Right lobe of liver (tissue), 6 donors: Measurements from ENCODE around the gene PTPN4. TPM values are rescaled to one million over a fixed set of nuclear protein-coding genes. Genes with fewer than 3 reads are reported as not detected.
A peak's percentile ranks its signal among the peaks of the same experiment; 100 is the strongest.

ENCODE experiments used
- ATAC-seq, 4 donors: fragments of 200-7000 bp; cut with Tn5 transposase; one replicate each; pipeline ENCODE4 v1.9.1; 2020; ENCODE audit warnings: mild to moderate bottlenecking in 4 of 4, moderate library complexity in 4 of 4
- DNase-seq, 3 donors: peaks; one replicate each; pipeline ENCODE4 v3.0.0-alpha.2; 2020
- H3K27ac ChIP-seq, 3 donors: fragments of 200-600 bp; one replicate each; pipeline ENCODE4 v1.8.0; 2022
- H3K27me3 ChIP-seq, 2 donors: fragments of 200-600 bp; one replicate each; pipeline ENCODE4 v1.8.0; 2022
- H3K36me3 ChIP-seq, 4 donors: fragments of 200-600 bp; sonication (generic) in 1 of 4; one replicate each; pipeline versions ENCODE4 v1.5.1 to v1.8.0; 2017 to 2022; ENCODE audit warnings: control low read depth in 1 of 4
- H3K4me1 ChIP-seq, 4 donors: fragments of 200-600 bp; sonication (generic) in 1 of 4; one replicate each; pipeline versions ENCODE4 v1.5.1 to v1.8.0; 2017 to 2022; ENCODE audit warnings: control low read depth in 1 of 4
- H3K4me3 ChIP-seq, 3 donors: fragments of 200-600 bp; one replicate each; pipeline ENCODE4 v1.8.0; 2022
- H3K9me3 ChIP-seq, 4 donors: fragments of 200-600 bp; sonication (generic) in 1 of 4; one replicate each; pipeline versions ENCODE4 v1.5.1 to v1.8.0; 2017 to 2022; ENCODE audit warnings: control low read depth in 1 of 4
- CTCF ChIP-seq, 4 donors: fragments of 200-600 bp in 3 of 4; fragments of 450-650 bp in 1 of 4; IDR thresholded peaks; one replicate each; pipeline versions ENCODE4 v1.5.1 to v1.8.0; 2016 to 2022; ENCODE audit warnings: antibody characterized with exemption in 4 of 4, mild to moderate bottlenecking in 2 of 4
- POLR2A ChIP-seq: fragments of 450-650 bp; IDR thresholded peaks from one replicate; pipeline ENCODE4 v1.6.1; 2017; ENCODE audit warnings: antibody characterized with exemption, mild to moderate bottlenecking
- WGBS: methylation state at CpG from one replicate; pipeline ENCODE4 v1.1.6; 2018; ENCODE audit warnings: low coverage, low lambda C conversion rate; ENCODE audit not compliant: insufficient coverage; ENCODE audit errors: missing lambda C conversion rate; 5-methylcytosine and 5-hydroxymethylcytosine counted together
- intact Hi-C, 2 donors: fragments of 100-400 bp; cut with DNase I; formaldehyde crosslinking; loops; one replicate each; pipeline versions ENCODE4 v1.11.2 to v1.14.1; 2022
- total RNA-seq, 6 experiments: library from RNA; depleted of rRNA in 2 of 6; stranded (reverse); fragments of >200 nt in 2 of 6; fragmentation: NEBNext Ultra II Directional in 3 of 6; extraction: Animal tissue kit (Norgen Biotek cat#: 25700) in 3 of 6; gene quantifications; one replicate each; pipeline versions ENCODE4 v1.1.0 to v1.2.4, GENCODE V29; 2016 to 2023
- donor health status: DM: no; HTN: yes; CAD: no.
- donor health status: DM: no; HTN: no; CAD: no.
- donor health status: DM: no; HTN: no; CAD: no.
- donor health status: DM: no; HTN: yes; CAD: no.
- donor health status: DM: no; HTN: yes; CAD: no.

The PTPN4 gene
- total RNA-seq, 6 experiments from 2014 or later: 8.5 to 19.9 (median 14.8) TPM

DNA sequence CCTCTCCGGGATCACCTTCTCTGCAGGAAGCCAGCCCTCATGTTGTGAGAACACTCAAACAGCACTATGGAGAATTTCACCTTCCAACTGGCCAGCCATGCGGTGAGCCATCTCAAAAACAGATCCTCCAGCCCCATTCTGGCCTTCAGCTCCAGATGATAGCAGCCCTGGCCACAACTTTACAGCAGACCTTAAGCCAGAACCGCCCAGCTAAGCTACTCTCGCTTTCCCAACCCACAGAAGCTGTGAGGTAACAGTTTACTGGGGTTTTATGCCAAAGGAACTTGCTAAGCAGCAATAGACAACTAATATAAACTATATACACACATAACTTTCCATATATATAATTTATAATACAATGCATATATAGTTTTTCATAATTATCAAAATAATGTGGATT, 11.6 kb upstream of the PTPN4 start:
- ATAC-seq (peak in 3 of 4 donors; percentile 18 to 60 (median 31)), DNase-seq (no peak)
- H3K27me3 ChIP-seq: no peaks in the 10 kb centered on the region
- no peaks in the 10 kb centered on the region for H3K9me3 ChIP-seq
- no peak for TF ChIP-seq POLR2A
- no peak for TF ChIP-seq CTCF (IDR thresholded peaks at IDR 0.05)
- 81% methylated on average over 3 of the region's 4 CpGs for WGBS
- H3K4me1 ChIP-seq: peaks cover 0 to 15% (median 4%) of the 10 kb centered on the region in 4 donors
- no peaks in the 10 kb centered on the region for H3K36me3 ChIP-seq
- intact Hi-C loops: no loop called here
- H3K4me3 ChIP-seq: no peak overlapping the region
- H3K27ac ChIP-seq: no peak overlapping the region

DNA sequence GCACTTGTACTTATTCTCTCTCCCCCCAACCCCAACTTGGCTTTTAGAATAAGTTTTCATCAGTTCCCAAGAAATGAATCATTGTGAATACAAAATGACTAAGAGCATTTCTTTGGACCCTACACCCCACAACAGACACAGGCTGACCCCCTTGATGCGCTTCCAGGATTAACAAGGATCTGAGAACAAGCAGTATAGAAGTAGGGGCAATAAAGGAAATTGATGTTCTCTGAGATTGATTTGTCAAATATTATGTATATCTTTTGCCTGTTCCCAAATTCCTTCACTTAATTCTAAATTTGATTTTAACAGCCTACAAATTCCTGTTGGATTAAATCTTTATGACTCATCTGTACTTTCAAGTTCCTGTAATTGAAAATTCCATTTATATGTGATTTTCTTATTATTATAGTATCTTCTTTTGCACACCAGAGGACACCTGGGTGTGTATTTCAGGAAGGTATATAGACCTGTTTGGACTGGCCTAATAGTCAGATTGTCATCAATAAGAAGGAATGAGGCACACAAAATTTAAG, 10.2 kb upstream of the PTPN4 start:
- DNase-seq: no peak
- intact Hi-C loops: loop anchor here in 1 of 2 donors (10.0 kb wide), 1 partner anchor 75 kb away; no protein-coding TSS in a partner anchor

GRCh38 chr2:119751706-119752105, 8.0 kb upstream of the PTPN4 start:
- Histone ChIP-seq H3K4me1 (peaks cover 0 to 11% (median 0%) of the 10 kb centered on the region in 4 donors), H3K4me3 (no peak overlapping the region), H3K27ac (no peak overlapping the region), H3K9me3 (no peaks in the 10 kb centered on the region), H3K36me3 (no peaks in the 10 kb centered on the region), H3K27me3 (no peaks in the 10 kb centered on the region)
- intact Hi-C loops: loop anchor here in 1 of 2 donors (10.0 kb wide), 1 partner anchor 73 kb away; no protein-coding TSS in a partner anchor
- DNase-seq (no peak), ATAC-seq (no peak)
- WGBS: 20% methylated on average over 1 of the region's 2 CpGs
- TF ChIP-seq CTCF (IDR thresholded peaks at IDR 0.05) (no peak), POLR2A (no peak)

More for the DNA sequence above, 10.2 kb upstream of the PTPN4 start:
- WGBS: 100% methylated on average over 1 of the region's 1 CpG
- no peak for ATAC-seq
- Histone ChIP-seq H3K4me3 (no peak overlapping the region), H3K9me3 (no peaks in the 10 kb centered on the region), H3K27me3 (no peaks in the 10 kb centered on the region), H3K4me1 (peaks cover 0 to 6% (median under 1%) of the 10 kb centered on the region in 4 donors), H3K36me3 (no peaks in the 10 kb centered on the region), H3K27ac (no peak overlapping the region)
- TF ChIP-seq POLR2A (no peak), CTCF (IDR thresholded peaks at IDR 0.05) (no peak)

GRCh38 chr2:119753041-119753929, 6.4 kb upstream of the PTPN4 start:
- intact Hi-C loops: loop anchor here in 1 of 2 donors (10.0 kb wide), 1 partner anchor 72 kb away; no protein-coding TSS in a partner anchor
- peak; percentile 58 to 78 (median 66) for ATAC-seq
- Histone ChIP-seq H3K4me3 (no peak overlapping the region), H3K4me1 (peaks cover 0 to 22% (median 4%) of the 10 kb centered on the region in 4 donors), H3K27me3 (no peaks in the 10 kb centered on the region), H3K36me3 (no peaks in the 10 kb centered on the region), H3K27ac (no peak overlapping the region), H3K9me3 (no peaks in the 10 kb centered on the region)
- 28% methylated on average over 7 of the region's 7 CpGs for WGBS
- TF ChIP-seq CTCF (IDR thresholded peaks at IDR 0.05): peak; percentile 67 to 82 (median 78)
- no peak for TF ChIP-seq POLR2A
- DNase-seq: no peak
